H1 (cell line): ENCODE measurements around the gene SRRM3. TPM values are rescaled to one million over a fixed set of nuclear protein-coding genes. Genes with fewer than 3 reads are reported as not detected.

Experiments used
- CTCF ChIA-PET: fragments of 300-600 bp; sonication (Branson Sonifier 250); formaldehyde crosslinking; loops from one replicate; lab custom pipeline; 2021; ENCODE audit not compliant: partially characterized antibody; lab: Charles Lee
- POLR2A ChIA-PET: fragments of 300-600 bp; sonication (Branson Sonifier 250); formaldehyde crosslinking; loops from one replicate; lab custom pipeline; 2021; ENCODE audit warnings: inconsistent platforms; ENCODE audit not compliant: partially characterized antibody; lab: Charles Lee
- DNase-seq, 2 experiments: peaks; one replicate each; pipeline versions ENCODE4 v3.0.0 to v3.0.0-alpha.2; 2010 to 2022; ENCODE audit warnings: low spot score in 2 of 2, low read depth in 1 of 2, mixed read lengths in 1 of 2
- FAIRE-seq: peaks from 2 replicates; lab custom pipeline; 2011; peaks lifted over from hg19 to GRCh38; lab: Jason Lieb, UNC
- H2AFZ ChIP-seq: 2 replicates; pipeline ENCODE4 v1.8.1; 2012; ENCODE audit warnings: low read length, inconsistent platforms
- H2AK5ac ChIP-seq: 2 replicates; pipeline ENCODE4 v1.6.1; 2013; ENCODE audit warnings: low read depth, low read length
- H2BK120ac ChIP-seq: replicated peaks from 2 replicates; pipeline ENCODE3; 2013; ENCODE audit warnings: low read depth, low read length, inconsistent platforms
- H2BK12ac ChIP-seq: 2 replicates; pipeline ENCODE4 v1.6.1; 2013; ENCODE audit warnings: low read depth, low read length
- H2BK15ac ChIP-seq: 2 replicates; pipeline ENCODE4 v1.6.1; 2013; ENCODE audit warnings: low read length
- H2BK20ac ChIP-seq: 2 replicates; pipeline ENCODE4 v1.6.1; 2013; ENCODE audit warnings: low read length
- H2BK5ac ChIP-seq: 2 replicates; pipeline ENCODE4 v1.6.1; 2013; ENCODE audit warnings: low read depth, low read length
- H3K14ac ChIP-seq: 2 replicates; pipeline ENCODE4 v1.6.1; 2013; ENCODE audit warnings: inconsistent platforms; ENCODE audit not compliant: insufficient read length
- H3K18ac ChIP-seq: 2 replicates; pipeline ENCODE4 v1.6.1; 2013; ENCODE audit warnings: low read length; ENCODE audit errors: extremely low read depth
- H3K23ac ChIP-seq: 2 replicates; pipeline ENCODE4 v1.6.1; 2013; ENCODE audit warnings: inconsistent platforms; ENCODE audit not compliant: insufficient read length
- H3K23me2 ChIP-seq: 2 replicates; pipeline ENCODE4 v1.6.1; 2013; ENCODE audit warnings: low read depth, low read length
- H3K27ac ChIP-seq: 2 replicates; pipeline ENCODE4 v1.6.1; 2011; ENCODE audit warnings: low read depth, low read length, inconsistent platforms
- H3K27me3 ChIP-seq, 4 experiments: replicated peaks in 1 of 4; 1 replicate in 1 of 4; 2 replicates in 3 of 4; pipeline versions ENCODE4 v1.6.1 to v1.8.1; 2011 to 2013; ENCODE audit warnings: low read length in 3 of 4, mild to moderate bottlenecking in 3 of 4, inconsistent platforms in 2 of 4, mixed read lengths in 2 of 4, moderate library complexity in 1 of 4; ENCODE audit not compliant: control insufficient read depth in 3 of 4, insufficient read depth in 3 of 4; ENCODE audit errors: extremely low read depth in 1 of 4
- H3K36me3 ChIP-seq, 4 experiments: 2 replicates each; pipeline versions ENCODE4 v1.6.1 to v1.8.1; 2011 to 2013; ENCODE audit warnings: mild to moderate bottlenecking in 4 of 4, low read length in 3 of 4, moderate library complexity in 2 of 4, control low read depth in 1 of 4, inconsistent platforms in 1 of 4; ENCODE audit not compliant: insufficient read depth in 4 of 4, control insufficient read depth in 2 of 4
- H3K4ac ChIP-seq: replicated peaks from 2 replicates; pipeline ENCODE3; 2013; ENCODE audit warnings: low read length, low read depth, mixed read lengths, inconsistent platforms; ENCODE audit not compliant: insufficient read length
- H3K4me1 ChIP-seq, 4 experiments: replicated peaks in 1 of 4; 1 replicate in 1 of 4; 2 replicates in 3 of 4; pipeline versions ENCODE4 v1.6.1 to v1.8.1; 2011 to 2013; ENCODE audit warnings: low read length in 3 of 4, inconsistent platforms in 2 of 4, mixed read lengths in 1 of 4; ENCODE audit not compliant: insufficient read depth in 4 of 4, control insufficient read depth in 3 of 4
- H3K4me2 ChIP-seq, 2 experiments: 2 replicates each; pipeline versions ENCODE4 v1.6.1 to v1.8.1; 2011 to 2013; ENCODE audit warnings: low read depth in 2 of 2, low read length in 2 of 2, control low read depth in 1 of 2, inconsistent platforms in 1 of 2, mild to moderate bottlenecking in 1 of 2; ENCODE audit not compliant: insufficient read depth in 1 of 2
- H3K4me3 ChIP-seq, 4 experiments: fragments of 200-600, 300-600 bp in 1 of 4; sonication (generic), shearing (Covaris generic), sonication (Bioruptor Twin) in 1 of 4; 2 replicates each; pipeline versions ENCODE4 v1.5.1 to v1.8.1; 2011 to 2016; ENCODE audit warnings: low read length in 4 of 4, low read depth in 3 of 4, control low read depth in 2 of 4, inconsistent platforms in 2 of 4, mild to moderate bottlenecking in 2 of 4, mixed read lengths in 1 of 4, moderate library complexity in 1 of 4; ENCODE audit not compliant: insufficient read depth in 2 of 4; ENCODE audit errors: extremely low read depth in 1 of 4
- H3K56ac ChIP-seq: replicated peaks from 2 replicates; pipeline ENCODE3; 2013; ENCODE audit warnings: low read depth, mild to moderate bottlenecking, mixed read lengths, low read length, inconsistent platforms; ENCODE audit not compliant: insufficient read length
- H3K79me1 ChIP-seq: 2 replicates; pipeline ENCODE4 v1.6.1; 2013; ENCODE audit warnings: low read depth, low read length, control low read depth
- H3K79me2 ChIP-seq, 2 experiments: 2 replicates each; pipeline versions ENCODE4 v1.6.1 to v1.8.1; 2012 to 2013; ENCODE audit warnings: low read length in 2 of 2, mild to moderate bottlenecking in 2 of 2, inconsistent platforms in 1 of 2; ENCODE audit not compliant: insufficient read depth in 2 of 2, control insufficient read depth in 1 of 2
- H3K9ac ChIP-seq, 4 experiments: replicated peaks in 1 of 4; 1 replicate in 1 of 4; 2 replicates in 3 of 4; pipeline versions ENCODE4 v1.6.1 to v1.8.1; 2011 to 2013; ENCODE audit warnings: low read depth in 3 of 4, low read length in 3 of 4, control low read depth in 2 of 4, mild to moderate bottlenecking in 2 of 4, moderate library complexity in 2 of 4, inconsistent platforms in 1 of 4; ENCODE audit errors: extremely low read depth in 1 of 4
- H3K9me3 ChIP-seq, 2 experiments: 2 replicates each; pipeline versions ENCODE4 v1.6.1 to v1.8.1; 2012 to 2013; ENCODE audit warnings: mild to moderate bottlenecking in 2 of 2, moderate library complexity in 2 of 2, control low read depth in 1 of 2, inconsistent platforms in 1 of 2, low read depth in 1 of 2, low read length in 1 of 2, mixed read lengths in 1 of 2; ENCODE audit not compliant: insufficient read depth in 2 of 2
- H4K20me1 ChIP-seq, 2 experiments: replicated peaks in 1 of 2; 2 replicates each; pipeline versions ENCODE3 to v1.8.1; 2011 to 2013; ENCODE audit warnings: inconsistent platforms in 2 of 2, low read length in 2 of 2, mild to moderate bottlenecking in 1 of 2; ENCODE audit not compliant: insufficient read depth in 2 of 2, control insufficient read depth in 1 of 2
- H4K5ac ChIP-seq: 2 replicates; pipeline ENCODE4 v1.6.1; 2013; ENCODE audit warnings: low read length, low read depth, mixed read lengths, inconsistent platforms; ENCODE audit not compliant: insufficient read length
- H4K8ac ChIP-seq: 2 replicates; pipeline ENCODE4 v1.8.0; 2013; ENCODE audit warnings: mild to moderate bottlenecking, moderate library complexity, low read length, inconsistent platforms; ENCODE audit not compliant: insufficient read depth; ENCODE audit errors: extremely low read depth
- H4K91ac ChIP-seq: replicated peaks from 2 replicates; pipeline ENCODE3; 2013; ENCODE audit warnings: low read length, mixed read lengths, inconsistent platforms; ENCODE audit not compliant: insufficient read length
- ASH2L ChIP-seq: fragments of 200-600, 300-600 bp; sonication (generic); IDR thresholded peaks from one replicate; pipeline ENCODE4 v1.7.1; 2017; ENCODE audit warnings: low read length
- BACH1 ChIP-seq: IDR thresholded peaks from 2 replicates; pipeline ENCODE4 v1.6.1; 2012; ENCODE audit warnings: low read length, improper control_type of control experiment
- GABPA ChIP-seq: IDR thresholded peaks from 2 replicates; pipeline ENCODE4 v1.6.1; 2011; ENCODE audit warnings: mild to moderate bottlenecking, low read length, moderate library complexity, borderline replicate concordance; ENCODE audit not compliant: insufficient read depth
- GTF2F1 ChIP-seq: IDR thresholded peaks from 2 replicates; pipeline ENCODE4 v1.6.1; 2012; ENCODE audit warnings: low read depth, low read length, improper control_type of control experiment, borderline replicate concordance
- JUN ChIP-seq: IDR thresholded peaks from 2 replicates; pipeline ENCODE4 v1.6.1; 2011; ENCODE audit warnings: low read depth, mild to moderate bottlenecking, improper control_type of control experiment, low read length
- KDM1A ChIP-seq: fragments of 200-600, 300-600 bp; sonication (generic); IDR thresholded peaks from 2 replicates; pipeline ENCODE4 v1.7.1; 2016; ENCODE audit warnings: mild to moderate bottlenecking, low read length, borderline replicate concordance
- NANOG ChIP-seq: IDR thresholded peaks from 2 replicates; pipeline ENCODE4 v1.6.1; 2011; ENCODE audit warnings: low read length, low read depth, mild to moderate bottlenecking, inconsistent platforms; ENCODE audit not compliant: insufficient read depth, poor library complexity, severe bottlenecking
- PHF8 ChIP-seq: fragments of 200-600 bp; sonication (generic); conservative IDR thresholded peaks from 2 replicates; pipeline ENCODE4 v1.7.1; 2012; ENCODE audit warnings: low read depth, mild to moderate bottlenecking, inconsistent platforms, low read length, moderate library complexity
- RAD21 ChIP-seq, 2 experiments: IDR thresholded peaks in 1 of 2; conservative IDR thresholded peaks in 1 of 2; 2 replicates each; pipeline ENCODE4 v1.6.1; 2011; ENCODE audit warnings: low read depth in 2 of 2, low read length in 2 of 2, improper control_type of control experiment in 1 of 2, inconsistent platforms in 1 of 2, mild to moderate bottlenecking in 1 of 2, moderate library complexity in 1 of 2
- SIRT6 ChIP-seq: IDR thresholded peaks from one replicate; pipeline ENCODE4 v1.7.1; 2012; ENCODE audit warnings: low read length, inconsistent platforms
- SP4 ChIP-seq: IDR thresholded peaks from 2 replicates; pipeline ENCODE4 v1.6.1; 2012; ENCODE audit warnings: low read length, inconsistent platforms
- SRF ChIP-seq: IDR thresholded peaks from 2 replicates; pipeline ENCODE4 v1.6.1; 2011; ENCODE audit warnings: mild to moderate bottlenecking, low read depth, low read length, moderate library complexity
- YY1 ChIP-seq: IDR thresholded peaks from 2 replicates; pipeline ENCODE4 v1.6.1; 2011; ENCODE audit warnings: low read depth, mild to moderate bottlenecking, low read length
- WGBS, 2 experiments: shearing (Covaris generic) in 1 of 2; methylation state at CpG; one replicate each; pipeline versions ENCODE4 v1.1.6 to v1.1.7; 2013 to 2015; ENCODE audit warnings: low lambda C conversion rate in 2 of 2, mixed read lengths in 2 of 2, inconsistent platforms in 1 of 2, low coverage in 1 of 2, missing lambda C conversion rate in 1 of 2; ENCODE audit not compliant: insufficient replicate concordance in 2 of 2, insufficient coverage in 1 of 2, insufficient read length in 1 of 2; ENCODE audit errors: extremely low coverage in 1 of 2, missing lambda C conversion rate in 1 of 2; 5-methylcytosine and 5-hydroxymethylcytosine counted together
- polyA plus RNA-seq, 7 experiments: library from polyadenylated mRNA; depleted of rRNA in 3 of 7; stranded (reverse) in 5 of 7; unstranded in 2 of 7; fragments of >200 nt in 5 of 7; fragments of 200-250 nt in 2 of 7; gene quantifications; 1 replicate in 5 of 7; 2 replicates in 1 of 7; 4 replicates in 1 of 7; pipeline versions ENCODE4 v1.2.1 to v1.2.3, GENCODE V29; 2011 to 2013; ENCODE audit warnings: missing spikeins in 2 of 7, mixed read lengths in 2 of 7
- total RNA-seq: library from RNA; stranded (reverse); fragmentation: NEBNext Ultra II Directional; extraction: Animal tissue kit (Norgen Biotek cat#: 25700); gene quantifications from 2 replicates; pipeline ENCODE4 v1.2.1, GENCODE V29; 2021

Gene SRRM3
- total and polyA plus RNA-seq, 2 of the 8 experiments (the other 6 are each of a cell fraction or from before 2014, with no cell fraction given): 10.4 to 17.4 TPM

- no peaks in the 10 kb centered on the region for H3K79me1 ChIP-seq
- H2BK120ac ChIP-seq: no peak overlapping the region
- H3K4me3 ChIP-seq: no peak overlapping the region
- H3K79me2 ChIP-seq: no peaks in the 10 kb centered on the region
- H3K36me3 ChIP-seq: no peaks in the 10 kb centered on the region
- no peak overlapping the region for H2AK5ac ChIP-seq
- H3K23ac ChIP-seq: no peak overlapping the region
- no peak overlapping the region for H3K14ac ChIP-seq
- no peak overlapping the region for H4K5ac ChIP-seq
- DNase-seq (no peak), FAIRE-seq (no peak)
- H2AFZ ChIP-seq: no peak overlapping the region
- H2BK20ac ChIP-seq: no peak overlapping the region
- H4K20me1 ChIP-seq: no peaks in the 10 kb centered on the region
- H3K27ac ChIP-seq: no peak overlapping the region
- no peak overlapping the region for H3K4ac ChIP-seq
- CTCF ChIA-PET: interaction anchor here (0.8 to 6.0 kb wide), 8 partner anchors 11 to 135 kb away, joined by 3 to 43 read pairs (median 8); partner anchors contain the start of gene SRRM3
- no peak overlapping the region for H4K91ac ChIP-seq
- POLR2A ChIA-PET: no interaction called here
- H3K56ac ChIP-seq: no peak overlapping the region
- WGBS, 2 experiments: 92% methylated on average over 7 of the region's 7 CpGs; no CpG with 5 or more reads in 1 of the 2 experiments
- H2BK15ac ChIP-seq: no peak overlapping the region
- no peaks in the 10 kb centered on the region for H3K9me3 ChIP-seq
- no peak overlapping the region for H4K8ac ChIP-seq
- H3K27me3 ChIP-seq: no peaks in the 10 kb centered on the region
- H3K18ac ChIP-seq: no peak overlapping the region; the same call in 1 of the 2 replicates
- H3K4me2 ChIP-seq: no peak overlapping the region
- no peak overlapping the region for H3K9ac ChIP-seq
- H2BK5ac ChIP-seq: no peak overlapping the region
- H3K23me2 ChIP-seq: no peaks in the 10 kb centered on the region
- peaks cover 0 to 12% (median 11%) of the 10 kb centered on the region in 4 experiments; a peak in 6 of 7 replicates for H3K4me1 ChIP-seq
- no peak overlapping the region for H2BK12ac ChIP-seq
- TF ChIP-seq BACH1 (no peak), YY1 (no peak), GTF2F1 (no peak), SRF (no peak), KDM1A (no peak), PHF8 (no peak), JUN (no peak), NANOG (no peak), RAD21 (IDR thresholded peaks at IDR 0.05 in 1 of 2, conservative IDR thresholded peaks at IDR 0.05 in 1 of 2; ENCODE audit: low read depth in 2 of 2, low read length in 2 of 2) (no peak), SIRT6 (no peak), ASH2L (no peak), GABPA (no peak), SP4 (no peak)
Measured at GRCh38 chr7:76182225-76182960, 19.3 kb upstream of the SRRM3 start.
